Jurkat, Clone E6-1 (cell line): ENCODE measurements around the gene HBP1. TPM values are rescaled to one million over a fixed set of nuclear protein-coding genes. Genes with fewer than 3 reads are reported as not detected.
"Not testable (repeated sequence)": the region's sequence is repeated elsewhere in the genome, so short reads cannot be mapped to it uniquely, and the experiment has no call there.

Experiments used
- DNase-seq: peaks from one replicate; pipeline ENCODE4 v3.0.0-alpha.2; 2011; ENCODE audit warnings: low read depth, low spot score
- H3K4me3 ChIP-seq: 2 replicates; pipeline ENCODE4 v1.5.1; 2011; ENCODE audit warnings: mild to moderate bottlenecking, low read length, control low read depth, moderate library complexity
- polyA plus RNA-seq: library from polyadenylated mRNA; unstranded; fragments of >200 nt; gene quantifications from one replicate; pipeline ENCODE4 v1.2.1, GENCODE V29; 2012; ENCODE audit warnings: missing spikeins; ENCODE audit not compliant: insufficient read length, insufficient read depth

Gene HBP1
- 20.1 TPM for polyA plus RNA-seq

- peak; percentile 100 for DNase-seq
- peak within 1 kb of the TSS; percentile 86 for H3K4me3 ChIP-seq
Observed at GRCh38 chr7:107168233-107169119, at the start of gene HBP1. HBP1 (plus strand) TSS chr7:107169003; CDS start chr7:107179894, 10,891 bp downstream.

DNA sequence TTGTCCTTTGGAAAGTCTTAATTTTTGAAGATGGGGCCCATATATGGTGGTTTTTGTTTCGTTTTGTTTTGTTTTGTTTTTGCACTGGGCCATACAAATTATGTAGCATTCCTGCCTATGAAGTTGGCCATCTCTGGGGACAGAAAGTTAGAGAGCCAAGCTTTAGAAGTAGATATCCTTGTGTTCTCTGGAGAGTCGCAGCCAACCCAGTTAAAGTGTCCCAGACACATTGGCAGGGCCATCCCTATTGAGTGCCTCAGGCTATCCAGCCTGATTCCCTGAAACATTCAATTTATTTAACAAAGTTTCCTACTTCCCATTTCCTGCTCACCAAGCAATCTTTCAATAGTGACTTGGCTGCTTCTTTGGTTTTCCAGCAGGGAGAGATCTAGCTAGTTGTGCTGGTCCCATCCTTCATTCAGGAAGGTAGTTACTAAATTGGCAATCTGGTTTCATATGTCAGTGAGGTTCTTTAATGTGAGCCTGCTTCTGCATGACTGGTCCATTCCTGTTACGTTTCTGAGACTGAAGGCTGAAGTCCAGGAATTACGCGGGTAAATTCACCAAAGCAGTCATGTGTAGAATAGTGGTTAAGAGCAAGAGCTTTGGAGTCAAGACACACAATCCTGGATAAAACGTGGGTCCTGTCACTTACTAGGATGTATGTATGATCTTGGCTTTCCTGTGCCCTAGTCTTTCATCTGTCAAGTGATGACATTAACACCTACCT, 49.3 kb upstream of the HBP1 start:
- no peak for DNase-seq
- H3K4me3 ChIP-seq = no peak overlapping the region

DNA sequence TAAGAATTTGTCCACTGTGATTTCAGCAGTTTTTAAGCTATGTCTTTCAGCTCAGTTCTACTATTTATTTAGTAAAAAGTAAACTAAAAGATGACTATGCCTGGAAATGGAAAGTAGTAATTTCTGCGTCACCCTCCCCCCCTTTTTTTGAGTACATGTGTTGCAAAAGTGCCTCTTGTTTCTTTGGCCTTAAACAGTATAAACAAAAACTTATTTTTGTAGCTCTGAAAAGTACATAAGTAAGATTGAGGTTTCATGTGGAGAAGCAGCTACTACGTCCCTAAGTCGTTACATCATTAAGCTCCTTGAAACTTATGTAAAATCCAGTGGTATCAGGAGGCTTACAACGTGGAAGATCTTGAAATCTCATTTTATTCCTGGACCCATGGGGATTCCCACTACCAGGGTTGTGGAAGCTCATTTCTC, 46.3 kb upstream of the HBP1 start:
- no peak overlapping the region for H3K4me3 ChIP-seq
- DNase-seq = no peak

DNA sequence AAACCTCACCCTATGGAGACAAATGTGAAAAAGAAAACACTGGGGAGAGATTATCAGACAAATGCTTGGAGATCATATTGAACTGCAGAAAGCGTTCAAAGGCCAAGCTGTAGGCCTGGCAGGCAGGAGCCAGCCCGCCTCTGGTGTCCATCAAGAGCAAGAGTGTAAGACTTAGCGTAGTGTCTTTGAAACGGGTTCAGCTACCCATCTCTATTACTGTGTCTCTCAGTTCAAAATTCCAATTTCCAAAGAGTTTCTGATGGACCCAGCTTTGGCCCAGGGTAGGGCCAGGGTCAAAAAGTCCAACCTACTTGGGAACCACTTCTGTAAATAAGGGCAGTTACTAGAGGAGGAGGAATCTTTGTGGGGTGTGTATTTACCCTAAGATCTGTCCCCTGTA, 45.4 kb upstream of the HBP1 start:
- no peak for DNase-seq
- no peak overlapping the region for H3K4me3 ChIP-seq

DNA sequence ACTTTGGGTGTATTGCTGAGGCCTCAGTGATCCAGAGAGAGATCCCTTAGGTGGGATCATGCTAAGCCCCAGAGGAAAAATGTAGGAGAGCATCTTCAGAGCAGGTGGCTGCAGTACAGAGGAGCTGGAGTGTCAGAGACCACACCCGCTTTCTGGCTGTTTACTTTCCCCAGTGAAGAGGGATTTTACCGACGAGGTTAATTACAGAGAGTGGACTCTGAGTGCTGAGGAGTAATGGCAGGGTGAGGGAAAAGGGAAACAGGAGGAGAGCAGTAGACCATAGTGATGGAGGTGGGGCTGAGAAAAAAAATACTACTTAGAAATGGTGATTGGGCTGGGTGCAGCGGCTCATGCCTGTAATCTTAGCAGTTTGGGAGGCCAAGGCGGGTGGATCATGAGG, 43.3 kb upstream of the HBP1 start:
- DNase-seq = no peak
- H3K4me3 ChIP-seq = no peak overlapping the region

GRCh38 chr7:107128217-107128616, 40.6 kb upstream of the HBP1 start:
- DNase-seq = no peak
- no peak overlapping the region for H3K4me3 ChIP-seq

DNA sequence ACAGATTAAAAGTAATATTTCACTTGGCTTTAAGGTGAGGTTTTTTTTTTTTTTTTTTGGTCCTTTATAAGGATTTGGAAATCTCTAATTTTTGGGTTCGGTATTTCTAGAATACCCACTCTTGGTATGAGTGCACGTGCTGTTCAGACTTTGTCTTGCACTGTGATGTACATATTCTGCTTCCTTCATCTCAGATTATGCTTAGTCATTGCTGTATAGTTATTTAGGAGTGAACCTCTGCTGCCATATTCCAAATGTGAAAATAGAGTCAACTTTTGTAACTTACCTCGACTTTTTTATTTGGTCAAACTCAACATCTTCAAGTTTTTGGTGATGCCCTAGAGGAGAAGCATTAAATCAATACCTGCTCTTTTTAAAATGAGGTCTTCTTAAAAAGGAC, 40.1 kb upstream of the HBP1 start:
- no peak for DNase-seq

DNA sequence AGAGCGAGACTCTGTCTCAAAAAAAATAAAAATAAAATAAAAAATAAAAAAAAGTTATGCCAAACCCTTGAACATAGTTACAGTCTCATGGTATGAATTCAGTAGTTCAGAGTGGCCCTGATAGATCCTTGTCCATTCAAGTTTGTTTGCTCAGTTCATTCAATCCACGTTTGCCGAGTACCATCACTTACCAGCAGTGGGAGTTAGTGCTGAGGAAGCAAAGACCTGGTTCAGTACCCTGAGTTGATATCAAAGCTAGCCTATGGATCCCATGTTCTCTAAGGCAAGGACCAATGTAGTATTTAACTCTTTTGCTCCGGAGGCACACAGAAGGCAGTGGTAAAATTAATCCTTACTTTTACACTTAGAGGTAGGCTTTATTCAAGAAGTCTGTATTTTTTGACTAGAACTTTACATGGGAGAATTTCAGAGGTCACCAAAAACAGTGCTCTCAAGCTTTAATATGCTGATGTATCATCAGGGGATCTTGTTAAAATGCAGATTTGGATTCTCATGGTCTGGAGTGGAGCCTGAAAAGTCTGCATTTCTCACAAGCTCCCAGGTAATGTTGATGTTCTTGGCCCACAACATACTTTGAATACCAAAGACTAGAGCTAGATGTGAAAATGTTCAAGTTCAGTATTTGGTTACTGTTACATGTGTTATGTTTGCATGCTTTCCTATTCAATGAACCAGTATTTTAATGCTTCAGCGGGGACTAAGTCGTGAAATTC, 38.1 kb upstream of the HBP1 start:
- no peak for DNase-seq
- no peak overlapping the region for H3K4me3 ChIP-seq

More for the DNA sequence above, 40.1 kb upstream of the HBP1 start:
- no peak overlapping the region for H3K4me3 ChIP-seq

- no peak overlapping the region for H3K4me3 ChIP-seq
Observed at GRCh38 chr7:107133396-107133795, 35.4 kb upstream of the HBP1 start.

GRCh38 chr7:107138696-107139420, 29.9 kb upstream of the HBP1 start:
- no peak for DNase-seq
- H3K4me3 ChIP-seq = no peak overlapping the region

More at GRCh38 chr7:107133396-107133795, 35.4 kb upstream of the HBP1 start:
- no peak for DNase-seq

- H3K4me3 ChIP-seq, DNase-seq: not testable (repeated sequence)
Observed at GRCh38 chr7:107143875-107144274, 24.9 kb upstream of the HBP1 start.

GRCh38 chr7:107145067-107145838, 23.6 kb upstream of the HBP1 start:
- no peak for DNase-seq
- H3K4me3 ChIP-seq = no peak overlapping the region

- no peak for DNase-seq
- H3K4me3 ChIP-seq = no peak overlapping the region
Observed at GRCh38 chr7:107147464-107148393, 21.1 kb upstream of the HBP1 start.

DNA sequence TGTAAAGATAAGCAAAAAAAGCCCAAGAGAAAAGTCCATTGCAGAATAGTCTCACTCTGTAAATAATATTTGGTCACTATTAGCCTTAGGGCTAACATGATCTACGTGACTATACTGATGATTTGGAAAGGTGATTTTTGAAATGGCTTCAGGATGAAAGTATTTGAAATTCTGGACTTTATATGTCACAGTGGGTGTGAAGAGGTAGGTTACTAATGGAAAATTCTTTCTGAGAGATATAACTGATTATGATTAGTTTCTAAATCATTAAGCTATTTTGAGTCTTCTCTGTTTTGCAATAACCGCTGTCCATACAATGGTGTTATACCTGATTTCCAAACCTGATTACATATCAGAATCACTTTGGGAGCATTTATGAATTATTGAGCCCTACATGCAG, 20.1 kb upstream of the HBP1 start:
- H3K4me3 ChIP-seq = no peak overlapping the region
- no peak for DNase-seq

DNA sequence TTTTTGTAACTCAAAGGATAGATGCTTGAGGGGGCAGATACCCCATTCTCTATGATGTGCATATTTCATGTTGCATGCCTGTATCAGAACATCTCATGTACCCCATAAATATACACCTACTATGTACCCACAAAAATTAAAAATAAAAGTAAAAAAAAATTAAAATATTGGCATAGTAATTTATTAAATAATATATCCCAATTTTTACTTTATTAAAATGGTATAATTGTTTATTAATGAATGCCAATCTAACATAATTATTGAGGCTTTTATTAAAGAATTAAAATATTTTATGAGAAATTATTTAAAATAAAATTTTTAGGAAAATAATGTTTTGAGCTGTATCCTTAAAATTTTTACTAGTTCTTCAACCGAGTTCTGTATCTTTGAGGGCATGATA, 18.9 kb upstream of the HBP1 start:
- H3K4me3 ChIP-seq = no peak overlapping the region
- no peak for DNase-seq

GRCh38 chr7:107150375-107151073, 18.3 kb upstream of the HBP1 start:
- DNase-seq = peak; percentile 70
- no peak overlapping the region for H3K4me3 ChIP-seq

GRCh38 chr7:107151538-107151937, 17.3 kb upstream of the HBP1 start:
- no peak overlapping the region for H3K4me3 ChIP-seq
- no peak for DNase-seq
